ENCODE results near the gene CEL.
A peak's percentile ranks its signal among the peaks of the same experiment; 100 is the strongest.
"Not testable (repeated sequence)": the region's sequence is repeated elsewhere in the genome, so short reads cannot be mapped to it uniquely, and the experiment has no call there.

CEL gene

GRCh38 chr9:133061764-133062145 lies at the start of gene CEL:
TSS of gene CEL (plus strand) at chr9:133061981. CDS start at chr9:133062003, 22 bp downstream.
- in situ Hi-C loops (cut with HindIII; ENCODE audit: low pct_unique_long_range_greater_than_20kb, low sequenced_read_pairs); DNase-seq (ENCODE audit: low read depth in 1 of 2, low spot score in 1 of 2): not testable (repeated sequence)

GRCh38 chr9:133014696-133015095 lies 47.1 kb upstream of the CEL start:
- no peak for DNase-seq (ENCODE audit: low read depth in 1 of 2, low spot score in 1 of 2)
- in situ Hi-C loops (cut with HindIII; ENCODE audit: low pct_unique_long_range_greater_than_20kb, low sequenced_read_pairs): no loop called here
- no peak for TF ChIP-seq JUND (IDR thresholded peaks at IDR 0.05; ENCODE audit: low read depth)

- in situ Hi-C loops (cut with HindIII; ENCODE audit: low pct_unique_long_range_greater_than_20kb, low sequenced_read_pairs): no loop called here
- peak in 1 of 2 experiments; percentile 16 for DNase-seq (ENCODE audit: low read depth in 1 of 2, low spot score in 1 of 2)
- TF ChIP-seq JUND (IDR thresholded peaks at IDR 0.05; ENCODE audit: low read depth): no peak
Observed at GRCh38 chr9:133023117-133023890, 38.5 kb upstream of the CEL start.

DNA sequence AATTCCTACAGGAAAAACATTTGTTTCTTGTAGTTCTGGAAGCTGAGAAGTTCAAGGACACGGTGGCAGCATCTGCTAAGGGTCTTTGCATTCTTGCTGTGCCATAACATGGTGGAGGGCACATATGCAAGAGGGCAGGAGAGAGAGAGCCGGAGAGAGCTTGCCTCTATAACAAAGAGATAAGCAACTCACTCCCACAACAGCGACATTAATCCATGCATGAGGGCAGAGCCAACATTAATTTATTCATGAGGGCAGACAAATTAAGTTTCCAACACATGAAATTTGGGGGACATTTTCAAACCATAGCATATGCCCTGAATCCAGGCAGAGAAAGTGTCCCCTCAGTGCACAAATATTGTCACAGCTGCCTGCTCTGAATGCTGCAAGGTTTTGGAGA lies 35.4 kb upstream of the CEL start:
- in situ Hi-C loops (cut with HindIII; ENCODE audit: low pct_unique_long_range_greater_than_20kb, low sequenced_read_pairs): no loop called here
- DNase-seq (ENCODE audit: low read depth in 1 of 2, low spot score in 1 of 2): no peak
- no peak for TF ChIP-seq JUND (IDR thresholded peaks at IDR 0.05; ENCODE audit: low read depth)

- in situ Hi-C loops (cut with HindIII; ENCODE audit: low pct_unique_long_range_greater_than_20kb, low sequenced_read_pairs): no loop called here
- no peak for TF ChIP-seq JUND (IDR thresholded peaks at IDR 0.05; ENCODE audit: low read depth)
- DNase-seq (ENCODE audit: low read depth in 1 of 2, low spot score in 1 of 2): no peak
Observed at GRCh38 chr9:133027134-133027533, 34.6 kb upstream of the CEL start.

DNA sequence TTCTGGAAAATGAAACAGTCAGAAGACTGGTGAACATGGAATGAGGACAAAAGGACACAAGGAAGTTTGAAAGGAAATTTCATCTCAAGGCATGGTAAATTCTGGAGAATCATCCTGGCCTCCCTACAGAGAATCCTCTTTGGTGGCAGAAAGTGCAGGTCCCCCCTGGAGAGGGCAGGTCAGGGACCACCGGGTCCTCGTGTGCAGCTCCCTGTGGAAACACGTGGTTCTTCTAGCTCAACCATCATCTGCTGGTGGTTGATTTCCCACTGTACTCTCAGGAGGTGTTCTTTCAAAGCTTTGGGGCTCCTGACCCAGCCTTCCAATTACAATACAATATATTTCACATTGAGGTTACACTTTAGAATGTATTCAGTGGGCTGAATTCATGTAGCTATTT lies 33.6 kb upstream of the CEL start:
- TF ChIP-seq JUND (IDR thresholded peaks at IDR 0.05; ENCODE audit: low read depth): no peak
- in situ Hi-C loops (cut with HindIII; ENCODE audit: low pct_unique_long_range_greater_than_20kb, low sequenced_read_pairs): no loop called here
- no peak for DNase-seq (ENCODE audit: low read depth in 1 of 2, low spot score in 1 of 2)

DNA sequence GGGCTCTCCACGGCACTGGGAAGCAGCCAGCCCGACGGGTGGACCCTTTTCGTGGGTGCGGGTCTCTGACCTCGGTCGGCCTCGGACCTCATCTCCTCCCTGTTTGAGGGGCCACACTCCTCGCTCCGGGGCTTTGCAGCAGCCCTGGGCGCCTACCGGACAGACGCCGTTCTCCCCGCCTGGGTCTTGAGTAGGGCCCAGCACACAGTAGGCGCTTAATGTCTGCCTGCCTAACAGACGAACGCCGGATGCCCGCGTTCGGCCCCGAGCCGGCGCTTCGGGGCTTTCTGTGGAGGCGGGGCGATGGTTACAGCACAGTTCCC lies 31.8 kb upstream of the CEL start:
- no peak for DNase-seq (ENCODE audit: low read depth in 1 of 2, low spot score in 1 of 2)
- in situ Hi-C loops (cut with HindIII; ENCODE audit: low pct_unique_long_range_greater_than_20kb, low sequenced_read_pairs): no loop called here
- TF ChIP-seq JUND (IDR thresholded peaks at IDR 0.05; ENCODE audit: low read depth): no peak

GRCh38 chr9:133030317-133031129 lies 31.3 kb upstream of the CEL start, which contains the start of gene GTF3C5:
TSS of gene GTF3C5 (plus strand) at chr9:133030997. CDS start at chr9:133031012, 15 bp downstream.
- 0 out of 2 replicates have a peak, but pooled peaks have one; percentile 24 for TF ChIP-seq JUND (IDR thresholded peaks at IDR 0.05; ENCODE audit: low read depth)
- in situ Hi-C loops (cut with HindIII; ENCODE audit: low pct_unique_long_range_greater_than_20kb, low sequenced_read_pairs): no loop called here
- DNase-seq (ENCODE audit: low read depth in 1 of 2, low spot score in 1 of 2): peak; percentile 100

- DNase-seq (ENCODE audit: low read depth in 1 of 2, low spot score in 1 of 2): no peak
- in situ Hi-C loops (cut with HindIII; ENCODE audit: low pct_unique_long_range_greater_than_20kb, low sequenced_read_pairs): no loop called here
- no peak for TF ChIP-seq JUND (IDR thresholded peaks at IDR 0.05; ENCODE audit: low read depth)
Observed at GRCh38 chr9:133031130-133031422, 30.7 kb upstream of the CEL start.

- in situ Hi-C loops (cut with HindIII; ENCODE audit: low pct_unique_long_range_greater_than_20kb, low sequenced_read_pairs): no loop called here
- DNase-seq (ENCODE audit: low read depth in 1 of 2, low spot score in 1 of 2): no peak
- no peak for TF ChIP-seq JUND (IDR thresholded peaks at IDR 0.05; ENCODE audit: low read depth)
Observed at GRCh38 chr9:133031496-133031911, 30.3 kb upstream of the CEL start.

DNA sequence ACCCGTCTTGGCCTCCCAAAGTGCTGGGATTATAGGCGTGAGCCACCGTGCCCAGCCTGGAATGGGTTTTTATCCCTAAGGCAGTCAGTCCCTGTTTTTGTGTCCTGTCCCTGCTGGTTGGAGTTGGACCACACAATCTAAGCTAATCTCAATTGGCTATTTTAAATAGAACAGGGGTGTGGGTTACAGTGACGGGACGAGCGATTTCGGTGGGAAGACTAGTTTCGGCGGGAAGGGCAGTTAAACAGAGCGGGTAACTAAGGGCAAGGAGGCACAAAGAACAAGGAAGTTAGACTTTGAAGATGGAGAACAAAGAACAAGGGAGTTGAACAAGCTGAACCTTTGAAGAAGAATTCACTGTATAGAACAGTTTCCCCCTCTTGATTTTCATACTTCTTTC lies 29.6 kb upstream of the CEL start:
- in situ Hi-C loops (cut with HindIII; ENCODE audit: low pct_unique_long_range_greater_than_20kb, low sequenced_read_pairs): no loop called here
- no peak for DNase-seq (ENCODE audit: low read depth in 1 of 2, low spot score in 1 of 2)
- TF ChIP-seq JUND (IDR thresholded peaks at IDR 0.05; ENCODE audit: low read depth): no peak

GRCh38 chr9:133035669-133036068 lies 26.1 kb upstream of the CEL start:
- no peak for TF ChIP-seq JUND (IDR thresholded peaks at IDR 0.05; ENCODE audit: low read depth)
- in situ Hi-C loops (cut with HindIII; ENCODE audit: low pct_unique_long_range_greater_than_20kb, low sequenced_read_pairs): no loop called here

GRCh38 chr9:133037775-133038515 lies 23.8 kb upstream of the CEL start:
- in situ Hi-C loops (cut with HindIII; ENCODE audit: low pct_unique_long_range_greater_than_20kb, low sequenced_read_pairs): no loop called here
- no peak for TF ChIP-seq JUND (IDR thresholded peaks at IDR 0.05; ENCODE audit: low read depth)
- no peak for DNase-seq (ENCODE audit: low read depth in 1 of 2, low spot score in 1 of 2)

More at GRCh38 chr9:133035669-133036068, 26.1 kb upstream of the CEL start:
- no peak for DNase-seq (ENCODE audit: low read depth in 1 of 2, low spot score in 1 of 2)

GRCh38 chr9:133040892-133041479 lies 20.8 kb upstream of the CEL start:
- peak in 1 of 2 experiments; percentile 75 for DNase-seq (ENCODE audit: low read depth in 1 of 2, low spot score in 1 of 2)
- in situ Hi-C loops (cut with HindIII; ENCODE audit: low pct_unique_long_range_greater_than_20kb, low sequenced_read_pairs): not testable (repeated sequence)
